ENCODE data around the gene GRIA3.

Gene GRIA3

GRCh38 chrX:123481913-123482851 lies 298.1 kb downstream of the GRIA3 start:
- DNase-seq (ENCODE audit: low read depth) = peak; percentile 66
- peak; percentile 27 for TF ChIP-seq CTCF (conservative IDR thresholded peaks at IDR 0.05; ENCODE audit: low read length)

GRCh38 chrX:123486297-123486696 lies 302.2 kb downstream of the GRIA3 start:
- no peak for TF ChIP-seq CTCF (conservative IDR thresholded peaks at IDR 0.05; ENCODE audit: low read length)
- no peak for DNase-seq (ENCODE audit: low read depth)
- no peak overlapping the region for H3K4me3 ChIP-seq (ENCODE audit: low read length)

More at GRCh38 chrX:123481913-123482851, 298.1 kb downstream of the GRIA3 start:
- H3K4me3 ChIP-seq (ENCODE audit: low read length) = no peak overlapping the region

GRCh38 chrX:123487236-123487635 lies 303.2 kb downstream of the GRIA3 start:
- TF ChIP-seq CTCF (conservative IDR thresholded peaks at IDR 0.05; ENCODE audit: low read length) = no peak
- DNase-seq (ENCODE audit: low read depth) = peak; percentile 58
- H3K4me3 ChIP-seq (ENCODE audit: low read length) = no peak overlapping the region

- peak; percentile 49 for DNase-seq (ENCODE audit: low read depth)
- H3K4me3 ChIP-seq (ENCODE audit: low read length) = no peak overlapping the region
Observed at GRCh38 chrX:123487669-123488068, 303.6 kb downstream of the GRIA3 start.

GRCh38 chrX:123489011-123489410 lies 304.9 kb downstream of the GRIA3 start:
- no peak overlapping the region for H3K4me3 ChIP-seq (ENCODE audit: low read length)
- DNase-seq (ENCODE audit: low read depth) = peak; percentile 53
- TF ChIP-seq CTCF (conservative IDR thresholded peaks at IDR 0.05; ENCODE audit: low read length) = no peak

More at GRCh38 chrX:123487669-123488068, 303.6 kb downstream of the GRIA3 start:
- TF ChIP-seq CTCF (conservative IDR thresholded peaks at IDR 0.05; ENCODE audit: low read length) = no peak

- no peak for TF ChIP-seq CTCF (conservative IDR thresholded peaks at IDR 0.05; ENCODE audit: low read length)
- DNase-seq (ENCODE audit: low read depth) = no peak
- no peak overlapping the region for H3K4me3 ChIP-seq (ENCODE audit: low read length)
Observed at GRCh38 chrX:123493857-123494256, 309.8 kb downstream of the GRIA3 start.

GRCh38 chrX:123499787-123500186 lies 315.7 kb downstream of the GRIA3 start:
- no peak for DNase-seq (ENCODE audit: low read depth)
- no peak for TF ChIP-seq CTCF (conservative IDR thresholded peaks at IDR 0.05; ENCODE audit: low read length)
- H3K4me3 ChIP-seq (ENCODE audit: low read length) = no peak overlapping the region

Measured in AG10803 (cell line).